Panc1 (cell line): ENCODE measurements around the gene LAMB1.

ENCODE experiments used
- CTCF ChIP-seq: fragments of 450-650 bp; IDR thresholded peaks from 2 replicates; pipeline ENCODE4 v1.5.1; 2017; ENCODE audit warnings: mild to moderate bottlenecking
- POLR2AphosphoS5 ChIP-seq: IDR thresholded peaks from 2 replicates; pipeline ENCODE4 v1.6.1; 2012; ENCODE audit warnings: mild to moderate bottlenecking, low read depth, low read length, moderate library complexity
- REST ChIP-seq, 2 experiments: IDR thresholded peaks; 2 replicates each; pipeline ENCODE4 v1.6.1; 2011 to 2012; ENCODE audit warnings: low read depth in 2 of 2, control low read depth in 1 of 2, low read length in 1 of 2, mild to moderate bottlenecking in 1 of 2, moderate library complexity in 1 of 2; ENCODE audit not compliant: insufficient read depth in 1 of 2
- SIN3A ChIP-seq: IDR thresholded peaks from 2 replicates; pipeline ENCODE4 v1.6.1; 2012; ENCODE audit warnings: low read depth, mild to moderate bottlenecking, low read length, moderate library complexity, borderline replicate concordance; ENCODE audit not compliant: insufficient read depth
- TCF7L2 ChIP-seq: IDR thresholded peaks from 2 replicates; pipeline ENCODE4 v1.6.1; 2011; ENCODE audit warnings: mild to moderate bottlenecking, low read depth, low read length, inconsistent platforms

GRCh38 chr7:107964510-107964909 lies 38.5 kb downstream of the LAMB1 start:
- no peak for TF ChIP-seq CTCF
- no peak for TF ChIP-seq POLR2AphosphoS5
- TF ChIP-seq SIN3A = no peak
- no peak for TF ChIP-seq REST (IDR thresholded peaks at IDR 0.05; ENCODE audit: insufficient read depth in 1 of 2, low read depth in 2 of 2, low read length in 1 of 2)
- TF ChIP-seq TCF7L2 = no peak
